NCI-H510A treated with DMSO at 0.1 percent for 48 hours (cell line): Measurements from ENCODE around the gene MCHR2.
"Not testable (repeated sequence)": the region's sequence is repeated elsewhere in the genome, so short reads cannot be mapped to it uniquely, and the experiment has no call there.

ENCODE experiments used
- DNase-seq: peaks from one replicate; lab custom pipeline; 2025; lab: John Stamatoyannopoulos, UW

MCHR2 gene

DNA sequence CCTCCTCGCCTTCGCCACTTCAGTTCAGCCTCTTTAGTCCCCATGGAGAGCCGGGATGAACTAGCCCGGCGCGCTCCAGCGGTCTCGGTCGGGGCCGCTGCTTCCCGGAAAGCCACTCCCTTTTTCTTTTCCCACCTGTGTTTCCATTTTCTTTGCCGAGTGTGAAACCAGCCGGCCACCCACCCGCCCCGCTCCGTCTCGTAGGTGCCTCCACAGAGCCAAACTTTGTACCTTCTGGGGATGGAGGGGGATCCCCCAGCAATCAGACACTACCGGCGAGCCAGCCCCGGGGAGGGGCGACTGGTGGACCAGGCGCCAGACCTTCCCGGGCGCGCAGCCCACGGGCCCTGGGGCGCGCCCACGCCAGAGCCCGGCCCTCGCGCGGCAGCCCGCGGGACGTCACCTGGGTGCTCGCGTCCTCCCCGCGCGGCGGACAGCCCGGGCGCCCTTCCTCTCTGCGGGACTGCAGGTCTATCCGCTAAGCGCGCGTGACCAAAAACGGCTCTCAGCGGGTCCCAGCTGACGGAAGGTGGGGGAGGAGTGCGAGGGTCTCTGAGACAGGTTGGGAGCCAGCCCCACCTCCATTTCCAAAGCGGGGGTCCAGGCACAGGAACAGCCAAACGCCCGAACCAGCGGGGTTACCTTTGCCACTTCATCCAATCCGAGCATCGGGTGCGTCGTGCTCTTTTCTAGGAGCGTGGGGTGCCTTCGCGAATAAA lies at the start of gene MCHR2:
TSS of gene MCHR2 (minus strand) at position 691 of the 719 bp plus-strand sequence. CDS start 38,076 bp downstream, outside the sequence.
- no peak for DNase-seq

DNA sequence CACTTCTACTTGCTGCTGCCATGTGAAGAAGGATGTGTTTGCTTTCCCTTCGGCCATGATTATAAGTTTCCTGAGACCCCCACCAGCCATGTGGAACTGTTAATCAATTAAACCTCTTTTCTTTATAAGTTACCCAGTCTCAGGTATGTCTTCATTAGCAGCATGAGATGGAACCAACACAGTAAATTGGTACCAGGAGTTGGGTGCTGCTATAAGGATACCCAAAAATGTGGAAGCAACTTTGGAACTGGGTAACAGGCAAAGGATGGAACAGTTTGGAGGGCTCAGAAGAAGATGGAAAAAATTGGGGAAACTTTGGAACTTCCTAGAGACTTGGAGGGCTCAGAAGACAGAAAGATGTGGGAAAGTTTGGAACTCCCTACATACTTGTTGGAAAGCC lies 44.5 kb upstream of the MCHR2 start:
- not testable (repeated sequence) for DNase-seq

GRCh38 chr6:100035873-100036653 lies 42.0 kb upstream of the MCHR2 start:
- no peak for DNase-seq

DNA sequence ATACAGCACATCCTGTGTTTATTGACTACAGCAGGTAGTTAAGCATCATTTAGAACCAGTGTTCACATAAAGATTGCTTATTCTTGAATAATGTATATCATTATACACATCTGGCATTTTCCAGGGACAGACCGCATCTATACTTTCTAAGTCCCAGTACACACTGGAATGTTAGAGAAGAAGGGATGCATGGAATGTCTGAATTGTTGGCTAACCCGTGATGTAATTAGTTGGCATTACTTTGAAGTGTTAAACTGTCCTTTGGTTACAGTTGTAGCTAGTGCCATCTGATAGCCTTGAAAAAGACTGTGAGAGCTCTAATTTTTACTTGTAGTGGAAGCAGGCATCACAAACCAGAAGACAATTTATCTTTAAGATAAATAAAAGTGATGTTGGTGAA lies 29.8 kb upstream of the MCHR2 start:
- DNase-seq, result no peak

DNA sequence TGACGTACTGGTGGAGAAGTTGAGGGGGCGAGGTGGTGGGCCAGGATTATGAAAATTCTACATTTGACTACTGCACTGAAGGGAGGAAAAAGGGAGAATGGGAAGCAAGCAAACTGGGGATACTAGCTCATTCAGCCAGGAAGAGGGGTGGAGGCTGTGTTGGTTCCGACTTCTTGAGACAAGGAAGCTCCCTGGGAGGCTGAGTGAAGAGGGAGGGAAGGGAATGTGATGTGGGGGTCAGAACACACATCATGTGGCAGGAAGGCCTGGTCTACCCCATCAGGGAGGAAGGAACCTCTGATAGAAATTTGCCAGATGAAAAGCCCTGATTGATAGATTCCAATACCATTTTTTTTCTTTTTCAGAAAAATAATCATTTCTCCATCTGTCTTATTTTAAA lies 28.8 kb upstream of the MCHR2 start:
- DNase-seq, result no peak

- DNase-seq, result no peak
These were observed 14.8 kb upstream of the MCHR2 start for GRCh38 chr6:100008857-100009256.

DNA sequence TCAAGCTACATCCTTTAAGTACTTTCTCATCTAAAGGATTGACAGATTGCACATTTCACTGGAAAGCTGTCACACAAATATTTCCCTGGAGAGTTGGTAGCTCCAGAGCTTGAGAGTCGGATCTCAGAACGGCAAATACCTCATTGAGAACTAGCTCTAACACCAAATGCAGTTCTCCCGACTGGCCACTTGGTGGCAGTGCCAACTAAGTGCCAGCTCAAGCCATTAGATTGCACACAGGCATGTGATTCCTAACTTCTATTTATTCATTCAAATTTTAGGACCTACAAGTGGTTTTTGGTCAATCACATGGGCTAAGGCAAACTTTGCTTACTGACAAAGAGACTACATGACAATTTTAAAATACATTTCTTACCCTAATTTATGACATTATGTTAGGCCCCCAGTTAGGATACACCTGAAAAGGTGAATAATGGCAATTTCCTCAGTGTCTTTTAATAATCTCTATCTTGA lies 7.9 kb upstream of the MCHR2 start:
- peak; percentile 47 for DNase-seq

DNA sequence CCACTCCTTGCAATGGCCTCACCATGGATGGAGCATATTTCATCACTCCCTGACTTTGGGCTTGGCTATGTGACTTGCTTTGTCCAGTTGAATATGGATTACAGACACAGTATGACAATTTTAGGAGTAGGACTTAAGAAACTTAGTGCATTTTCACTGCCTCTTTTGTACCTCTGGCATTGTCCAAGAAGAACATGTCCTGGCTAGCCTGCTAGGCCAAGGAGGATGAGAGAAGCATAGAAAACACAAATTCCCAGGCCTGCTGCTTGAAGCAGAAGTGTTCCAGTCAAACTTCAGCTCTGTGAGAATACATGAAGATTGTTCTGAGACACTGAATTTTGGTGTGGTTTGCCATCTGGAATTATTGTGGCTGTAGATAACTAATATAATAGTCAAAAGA lies 3.1 kb upstream of the MCHR2 start:
- DNase-seq, result no peak

DNA sequence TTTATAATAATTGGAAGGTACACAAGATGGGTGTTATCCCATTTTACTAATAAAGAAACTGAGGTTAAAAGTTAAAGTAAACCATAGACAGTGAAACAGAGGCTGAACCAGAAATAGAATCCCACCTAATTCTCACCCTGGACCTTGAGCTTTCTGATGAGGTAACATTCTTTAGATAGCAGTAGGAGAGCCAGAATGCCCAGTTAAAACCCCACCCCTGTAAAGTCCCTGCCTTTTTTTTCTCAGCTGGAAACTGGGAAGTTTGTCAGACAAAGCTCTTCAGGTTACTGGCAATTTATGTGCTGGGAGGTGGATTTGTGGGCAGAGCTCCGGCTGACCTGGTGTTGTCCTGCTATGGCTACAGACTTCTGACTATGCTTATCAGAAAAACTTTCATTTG lies 1.9 kb upstream of the MCHR2 start:
- no peak for DNase-seq

DNA sequence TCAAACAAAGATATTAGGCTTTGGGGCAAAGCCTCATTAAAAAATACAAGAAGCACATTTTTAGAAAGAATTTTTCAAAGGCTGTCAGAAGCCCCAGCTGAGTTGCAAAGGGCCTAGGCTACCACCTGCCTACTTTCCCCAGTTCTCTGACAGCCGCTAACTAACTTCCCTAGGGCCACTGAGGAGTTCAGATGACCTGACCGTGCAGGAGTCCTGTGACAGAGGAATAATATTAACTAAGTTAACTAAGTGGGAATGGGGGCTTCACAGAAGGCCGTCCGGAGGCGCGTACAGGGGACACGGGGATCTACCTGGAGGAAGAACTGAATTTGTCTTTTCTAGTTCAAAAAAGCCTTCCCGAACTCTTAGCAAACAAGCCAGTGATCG lies 884 bp downstream of the MCHR2 start:
- DNase-seq, result no peak

GRCh38 chr6:99991955-99992354 lies 2.1 kb downstream of the MCHR2 start:
- no peak for DNase-seq

DNA sequence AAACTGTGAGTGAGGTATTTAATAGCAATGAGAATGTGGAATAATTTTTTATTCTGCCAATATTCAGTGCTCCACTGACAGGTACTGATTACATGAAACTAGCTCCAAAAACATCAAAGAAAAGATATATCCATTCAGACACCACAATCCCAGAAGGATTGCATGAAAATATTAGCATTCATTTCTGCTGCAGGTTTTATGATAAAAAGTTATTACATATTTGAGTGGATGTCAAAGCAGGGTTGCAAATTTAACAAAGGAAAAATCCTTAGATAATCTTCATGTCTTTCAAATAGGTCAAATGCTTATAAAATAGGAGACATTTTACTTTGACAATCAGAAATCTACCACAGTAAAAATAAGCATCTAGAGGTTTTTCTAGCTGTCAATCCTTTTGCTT lies 13.3 kb downstream of the MCHR2 start:
- no peak for DNase-seq

GRCh38 chr6:99979953-99980352 lies 14.1 kb downstream of the MCHR2 start:
- peak; percentile 43 for DNase-seq

- no peak for DNase-seq
These were observed 27.0 kb downstream of the MCHR2 start for GRCh38 chr6:99967052-99967451.

DNA sequence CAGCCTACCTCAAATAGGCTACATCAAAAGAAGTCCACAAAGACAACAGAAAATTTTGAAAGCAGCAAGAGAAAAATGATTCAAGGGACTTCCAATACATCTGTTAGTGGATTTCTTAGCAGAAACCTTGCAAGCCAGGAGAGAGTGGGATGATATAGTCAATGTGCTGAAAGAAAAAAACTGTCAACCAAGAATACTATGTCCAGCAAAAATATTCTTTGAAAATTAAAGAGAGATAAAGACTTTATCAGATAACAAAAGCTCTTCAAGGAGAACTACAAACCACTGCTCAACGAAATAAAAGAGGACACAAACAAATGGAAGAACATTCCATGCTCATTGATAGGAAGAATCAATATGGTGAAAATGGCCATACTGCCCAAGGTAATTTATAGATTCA lies 34.0 kb downstream of the MCHR2 start:
- no peak for DNase-seq

GRCh38 chr6:99951016-99951805 lies 42.8 kb downstream of the MCHR2 start:
- no peak for DNase-seq

- DNase-seq, result no peak
These were observed 48.0 kb downstream of the MCHR2 start for GRCh38 chr6:99946005-99946404.

DNA sequence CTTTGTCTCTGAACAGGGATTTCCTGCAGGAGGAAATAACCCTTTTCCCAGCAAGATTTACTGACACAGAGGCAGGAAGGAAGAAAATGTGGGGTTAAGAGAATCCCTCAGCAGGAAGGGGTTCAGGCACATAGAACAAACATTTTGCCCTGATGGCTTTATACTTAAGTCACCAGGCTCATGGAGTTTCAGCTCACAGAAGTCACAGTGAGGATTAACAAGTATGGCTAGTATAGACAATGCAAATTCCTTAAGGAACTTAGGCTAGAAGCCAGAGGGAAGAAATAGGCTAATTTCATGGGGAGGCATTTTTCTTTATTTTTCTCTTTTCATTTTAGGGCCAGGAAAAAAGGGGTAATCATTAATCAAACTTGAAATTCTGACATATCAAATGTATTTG lies 50.2 kb downstream of the MCHR2 start:
- no peak for DNase-seq

DNA sequence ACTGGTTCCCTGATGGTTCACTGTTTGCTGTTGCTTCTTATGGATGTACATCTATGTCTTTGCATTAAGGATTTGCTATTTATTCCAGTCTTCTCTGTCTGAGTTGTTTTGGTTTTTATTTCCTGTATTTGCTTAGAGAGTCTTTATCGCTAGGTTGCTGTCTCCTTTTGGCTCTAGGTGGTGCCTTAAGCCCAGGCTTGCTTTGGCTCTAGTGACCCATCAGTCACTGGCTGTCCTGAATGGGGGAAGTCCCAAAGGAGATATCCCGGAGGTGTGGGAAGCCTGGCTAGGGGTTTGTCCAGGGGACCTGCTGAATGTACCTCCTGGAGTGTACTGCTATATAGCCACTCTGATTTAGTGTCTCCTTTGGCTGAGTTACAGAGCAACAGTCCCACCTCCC lies 53.4 kb downstream of the MCHR2 start:
- DNase-seq, result no peak

DNA sequence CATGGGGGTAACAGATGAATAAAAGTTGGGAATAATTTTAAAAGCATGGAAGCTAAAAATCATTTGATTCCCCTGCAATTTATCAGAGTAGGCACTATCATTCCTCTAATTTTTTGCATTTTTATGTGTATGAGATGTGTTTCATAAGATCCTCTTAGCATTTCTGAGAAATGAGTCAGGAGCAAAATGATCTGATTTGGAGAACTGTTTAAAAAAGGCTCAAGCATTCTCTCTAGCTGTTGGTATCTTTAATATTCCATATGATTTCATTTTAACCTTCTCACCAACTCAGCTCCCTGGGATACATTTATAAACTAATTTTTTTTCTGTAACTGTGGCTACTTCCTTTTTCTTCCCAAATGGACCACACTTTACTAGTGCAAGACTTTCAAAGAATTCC lies 60.9 kb downstream of the MCHR2 start:
- DNase-seq, result no peak

DNA sequence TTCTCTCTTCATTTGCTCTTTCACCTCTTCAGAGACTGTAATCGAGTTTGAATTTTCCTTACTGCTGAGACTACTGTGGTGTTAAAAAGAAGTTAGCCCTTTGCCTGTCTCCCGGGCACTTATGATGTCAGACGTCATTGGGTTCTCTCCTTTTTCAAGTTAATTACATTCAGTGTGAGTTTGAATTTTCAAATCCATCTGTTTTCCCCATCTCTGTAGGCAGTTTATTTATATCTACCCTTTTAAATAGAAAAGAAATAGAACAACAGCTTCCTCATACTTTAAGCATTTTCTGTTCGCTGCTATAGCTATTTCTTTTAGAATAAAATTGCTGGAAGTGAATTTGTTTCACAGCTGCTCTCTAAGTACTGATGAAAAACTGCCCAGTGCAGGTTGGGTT lies 81.4 kb downstream of the MCHR2 start:
- no peak for DNase-seq

DNA sequence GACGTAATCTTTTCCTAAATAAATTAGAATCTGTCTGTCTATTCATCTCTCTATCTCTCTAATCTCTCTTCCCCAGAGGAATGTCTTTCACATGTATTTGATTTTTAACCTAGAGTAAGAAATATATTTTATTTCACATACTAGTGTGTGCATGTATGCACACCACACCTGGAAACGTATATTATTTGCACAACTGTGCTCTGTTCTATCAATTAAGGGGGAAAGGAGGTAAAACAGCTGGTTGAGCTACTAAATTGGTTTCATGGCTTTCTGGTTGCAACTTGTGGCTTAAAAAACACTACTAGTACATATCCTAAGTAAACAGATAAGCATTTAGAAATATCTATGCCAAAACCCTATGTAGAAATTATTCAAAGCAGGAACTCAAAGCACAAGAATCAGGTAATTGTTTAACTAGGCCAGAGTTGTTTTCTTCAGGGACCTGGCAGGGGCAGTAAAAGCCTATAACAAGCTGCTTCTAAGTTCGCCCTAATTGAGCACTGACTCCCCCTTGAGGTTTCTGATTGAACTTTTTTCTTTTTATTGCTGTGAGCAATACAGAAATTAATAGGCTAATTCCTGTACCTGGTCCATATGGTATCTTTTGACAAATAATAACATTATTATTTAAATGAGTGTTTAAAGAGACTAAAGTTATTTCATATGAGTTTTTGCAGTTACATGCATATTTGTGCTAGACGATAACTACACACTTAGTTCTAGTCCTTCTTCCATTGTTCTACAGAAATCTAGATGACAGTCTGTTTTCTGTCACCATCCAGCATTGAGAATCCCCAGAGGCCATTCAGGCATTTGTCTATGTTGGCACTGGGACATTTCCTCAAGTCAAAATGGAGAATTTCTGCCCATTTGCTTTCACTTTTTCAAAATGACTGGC lies 88.6 kb downstream of the MCHR2 start:
- DNase-seq, result peak; percentile 47
